ENCODE measurements around the gene MAML2.
"Not testable (repeated sequence)": the region's sequence is repeated elsewhere in the genome, so short reads cannot be mapped to it uniquely, and the experiment has no call there.

MAML2 gene

GRCh38 chr11:96204366-96204659 is 138.7 kb downstream of the MAML2 start:
- DNase-seq, result no peak

- no peak for DNase-seq
Observed at GRCh38 chr11:96203567-96204365, 139.2 kb downstream of the MAML2 start.

- no peak for DNase-seq
Observed at GRCh38 chr11:96200243-96200642, 142.8 kb downstream of the MAML2 start.

GRCh38 chr11:96199563-96200025 is 143.4 kb downstream of the MAML2 start:
- peak; percentile 65 for DNase-seq

GRCh38 chr11:96197801-96198701 is 144.9 kb downstream of the MAML2 start:
- no peak for DNase-seq

GRCh38 chr11:96197103-96197502 is 145.9 kb downstream of the MAML2 start:
- no peak for DNase-seq

- DNase-seq, result no peak
Observed at GRCh38 chr11:96196181-96196662, 146.8 kb downstream of the MAML2 start.

- no peak for DNase-seq
Observed at GRCh38 chr11:96195671-96196070, 147.3 kb downstream of the MAML2 start.

GRCh38 chr11:96194581-96195374 is 148.2 kb downstream of the MAML2 start:
- DNase-seq, result no peak

GRCh38 chr11:96193745-96194443 is 149.1 kb downstream of the MAML2 start:
- no peak for DNase-seq

- DNase-seq, result no peak
Observed at GRCh38 chr11:96191752-96192151, 151.2 kb downstream of the MAML2 start.

GRCh38 chr11:96189351-96189750 is 153.6 kb downstream of the MAML2 start:
- no peak for DNase-seq

- DNase-seq, result peak; percentile 58
Observed at GRCh38 chr11:96188243-96189006, 154.6 kb downstream of the MAML2 start.

GRCh38 chr11:96187822-96188221 is 155.2 kb downstream of the MAML2 start:
- no peak for DNase-seq

- DNase-seq, result no peak
Observed at GRCh38 chr11:96186806-96187205, 156.2 kb downstream of the MAML2 start.

GRCh38 chr11:96185220-96185768 is 157.7 kb downstream of the MAML2 start:
- DNase-seq, result no peak

GRCh38 chr11:96180937-96181336 is 162.1 kb downstream of the MAML2 start:
- not testable (repeated sequence) for DNase-seq

- no peak for DNase-seq
Observed at GRCh38 chr11:96180341-96180740, 162.7 kb downstream of the MAML2 start.

GRCh38 chr11:96179905-96180304 is 163.1 kb downstream of the MAML2 start:
- DNase-seq, result no peak

GRCh38 chr11:96178887-96179279 is 164.1 kb downstream of the MAML2 start:
- DNase-seq, result no peak
